ENCODE data around the gene CALM1.

DNA sequence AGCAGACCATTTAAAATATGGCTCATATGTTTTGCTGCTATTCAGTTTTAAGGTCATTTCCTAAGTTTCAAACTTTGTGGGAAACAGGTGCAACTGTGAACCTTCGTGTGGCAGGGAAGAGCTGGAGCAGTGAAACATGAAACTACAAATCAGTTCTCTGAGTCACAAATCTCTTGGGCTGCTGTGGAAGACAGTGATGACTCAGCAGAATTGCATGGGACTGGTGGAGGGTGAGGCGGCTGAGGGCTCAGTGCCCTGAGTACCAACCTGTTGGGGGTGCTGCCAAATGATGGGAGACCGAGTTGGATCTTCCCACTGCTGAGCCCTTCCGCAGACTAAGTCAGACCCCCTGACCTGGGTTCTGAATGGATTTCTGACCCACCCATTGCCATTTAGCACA, 8.4 kb upstream of the CALM1 start:
- TF ChIP-seq, protein P1, sequence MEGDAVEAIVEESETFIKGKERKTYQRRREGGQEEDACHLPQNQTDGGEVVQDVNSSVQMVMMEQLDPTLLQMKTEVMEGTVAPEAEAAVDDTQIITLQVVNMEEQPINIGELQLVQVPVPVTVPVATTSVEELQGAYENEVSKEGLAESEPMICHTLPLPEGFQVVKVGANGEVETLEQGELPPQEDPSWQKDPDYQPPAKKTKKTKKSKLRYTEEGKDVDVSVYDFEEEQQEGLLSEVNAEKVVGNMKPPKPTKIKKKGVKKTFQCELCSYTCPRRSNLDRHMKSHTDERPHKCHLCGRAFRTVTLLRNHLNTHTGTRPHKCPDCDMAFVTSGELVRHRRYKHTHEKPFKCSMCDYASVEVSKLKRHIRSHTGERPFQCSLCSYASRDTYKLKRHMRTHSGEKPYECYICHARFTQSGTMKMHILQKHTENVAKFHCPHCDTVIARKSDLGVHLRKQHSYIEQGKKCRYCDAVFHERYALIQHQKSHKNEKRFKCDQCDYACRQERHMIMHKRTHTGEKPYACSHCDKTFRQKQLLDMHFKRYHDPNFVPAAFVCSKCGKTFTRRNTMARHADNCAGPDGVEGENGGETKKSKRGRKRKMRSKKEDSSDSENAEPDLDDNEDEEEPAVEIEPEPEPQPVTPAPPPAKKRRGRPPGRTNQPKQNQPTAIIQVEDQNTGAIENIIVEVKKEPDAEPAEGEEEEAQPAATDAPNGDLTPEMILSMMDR (conservative IDR thresholded peaks at IDR 0.05; ENCODE audit: low read depth, low read length), result no peak
- TF ChIP-seq EZH2 (IDR thresholded peaks at IDR 0.05; ENCODE audit: borderline replicate concordance, low read depth, low read length, poor library complexity, severe bottlenecking), result no peak

All from A673 (cell line).